ENCODE data around the gene MYO1D. TPM values are rescaled to one million over a fixed set of nuclear protein-coding genes. Genes with fewer than 3 reads are reported as not detected.

MYO1D gene
- total RNA-seq, 1 donor from 2014 or later: 5.5 TPM

GRCh38 chr17:32608267-32608666 lies 268.7 kb downstream of the MYO1D start:
- intact Hi-C loops (cut with micrococcal nuclease): no loop called here

GRCh38 chr17:32604966-32605365 lies 272.0 kb downstream of the MYO1D start:
- peaks cover 14% of the 10 kb centered on the region for H3K36me3 ChIP-seq
- H3K4me1 ChIP-seq: no peaks in the 10 kb centered on the region
- H3K9me3 ChIP-seq (replicated peaks): peaks cover 8% of the 10 kb centered on the region
- H3K4me3 ChIP-seq: no peak overlapping the region
- no peak overlapping the region for H3K27ac ChIP-seq (replicated peaks)
- intact Hi-C loops (cut with micrococcal nuclease): no loop called here
- H3K27me3 ChIP-seq (ENCODE audit: low read depth): no peaks in the 10 kb centered on the region
- TF ChIP-seq CTCF (IDR thresholded peaks at IDR 0.05; ENCODE audit: borderline replicate concordance): no peak
- DNase-seq: no peak

More at GRCh38 chr17:32608267-32608666, 268.7 kb downstream of the MYO1D start:
- no peak for DNase-seq
- TF ChIP-seq CTCF (IDR thresholded peaks at IDR 0.05; ENCODE audit: borderline replicate concordance): no peak
- Histone ChIP-seq H3K4me1 (no peaks in the 10 kb centered on the region), H3K9me3 (replicated peaks) (no peaks in the 10 kb centered on the region), H3K4me3 (no peak overlapping the region), H3K27ac (replicated peaks) (no peak overlapping the region), H3K27me3 (ENCODE audit: low read depth) (no peaks in the 10 kb centered on the region), H3K36me3 (no peaks in the 10 kb centered on the region)

GRCh38 chr17:32602396-32602795 lies 274.5 kb downstream of the MYO1D start:
- TF ChIP-seq CTCF (IDR thresholded peaks at IDR 0.05; ENCODE audit: borderline replicate concordance): no peak
- H3K4me1 ChIP-seq: no peaks in the 10 kb centered on the region
- intact Hi-C loops (cut with micrococcal nuclease): no loop called here
- no peaks in the 10 kb centered on the region for H3K27me3 ChIP-seq (ENCODE audit: low read depth)
- H3K4me3 ChIP-seq: no peak overlapping the region
- peaks cover 20% of the 10 kb centered on the region for H3K36me3 ChIP-seq
- peaks cover 12% of the 10 kb centered on the region for H3K9me3 ChIP-seq (replicated peaks)
- no peak for DNase-seq
- no peak overlapping the region for H3K27ac ChIP-seq (replicated peaks)

- Histone ChIP-seq H3K36me3 (peaks cover 20% of the 10 kb centered on the region), H3K9me3 (replicated peaks) (peaks cover 12% of the 10 kb centered on the region), H3K4me1 (no peaks in the 10 kb centered on the region), H3K4me3 (no peak overlapping the region), H3K27ac (replicated peaks) (no peak overlapping the region), H3K27me3 (ENCODE audit: low read depth) (no peaks in the 10 kb centered on the region)
- no peak for TF ChIP-seq CTCF (IDR thresholded peaks at IDR 0.05; ENCODE audit: borderline replicate concordance)
- intact Hi-C loops (cut with micrococcal nuclease): no loop called here
- DNase-seq: no peak
These were observed 275.1 kb downstream of the MYO1D start for GRCh38 chr17:32601866-32602265.

- peaks cover 12% of the 10 kb centered on the region for H3K9me3 ChIP-seq (replicated peaks)
- no peak for DNase-seq
- H3K27me3 ChIP-seq (ENCODE audit: low read depth): no peaks in the 10 kb centered on the region
- H3K36me3 ChIP-seq: peaks cover 20% of the 10 kb centered on the region
- no peak overlapping the region for H3K4me3 ChIP-seq
- no peaks in the 10 kb centered on the region for H3K4me1 ChIP-seq
- H3K27ac ChIP-seq (replicated peaks): no peak overlapping the region
- no peak for TF ChIP-seq CTCF (IDR thresholded peaks at IDR 0.05; ENCODE audit: borderline replicate concordance)
- intact Hi-C loops (cut with micrococcal nuclease): no loop called here
These were observed 280.3 kb downstream of the MYO1D start for GRCh38 chr17:32596628-32597027.

- no peak for DNase-seq
- Histone ChIP-seq H3K36me3 (peaks cover 16% of the 10 kb centered on the region), H3K9me3 (replicated peaks) (peaks cover 12% of the 10 kb centered on the region), H3K27ac (replicated peaks) (no peak overlapping the region), H3K27me3 (ENCODE audit: low read depth) (no peaks in the 10 kb centered on the region), H3K4me3 (no peak overlapping the region), H3K4me1 (no peaks in the 10 kb centered on the region)
- intact Hi-C loops (cut with micrococcal nuclease): no loop called here
- TF ChIP-seq CTCF (IDR thresholded peaks at IDR 0.05; ENCODE audit: borderline replicate concordance): no peak
These were observed 280.7 kb downstream of the MYO1D start for GRCh38 chr17:32596206-32596605.

Measured in left ventricle myocardium inferior (tissue), 1 donor.